PC-9 (cell line): Measurements from ENCODE around the gene ARID5B.

ENCODE experiments used
- EZH2 ChIP-seq: fragments of 200-600 bp; sonication (generic); IDR thresholded peaks from 2 replicates; pipeline ENCODE4 v1.8.0; 2017; ENCODE audit warnings: antibody characterized with exemption, low read depth
- TF ChIP-seq, protein P1 (sequence below): fragments of 200-600 bp; sonication (generic); conservative IDR thresholded peaks from 2 replicates; pipeline ENCODE4 v1.6.1; 2017; ENCODE audit warnings: mixed run types, antibody characterized with exemption, mild to moderate bottlenecking, moderate library complexity

DNA sequence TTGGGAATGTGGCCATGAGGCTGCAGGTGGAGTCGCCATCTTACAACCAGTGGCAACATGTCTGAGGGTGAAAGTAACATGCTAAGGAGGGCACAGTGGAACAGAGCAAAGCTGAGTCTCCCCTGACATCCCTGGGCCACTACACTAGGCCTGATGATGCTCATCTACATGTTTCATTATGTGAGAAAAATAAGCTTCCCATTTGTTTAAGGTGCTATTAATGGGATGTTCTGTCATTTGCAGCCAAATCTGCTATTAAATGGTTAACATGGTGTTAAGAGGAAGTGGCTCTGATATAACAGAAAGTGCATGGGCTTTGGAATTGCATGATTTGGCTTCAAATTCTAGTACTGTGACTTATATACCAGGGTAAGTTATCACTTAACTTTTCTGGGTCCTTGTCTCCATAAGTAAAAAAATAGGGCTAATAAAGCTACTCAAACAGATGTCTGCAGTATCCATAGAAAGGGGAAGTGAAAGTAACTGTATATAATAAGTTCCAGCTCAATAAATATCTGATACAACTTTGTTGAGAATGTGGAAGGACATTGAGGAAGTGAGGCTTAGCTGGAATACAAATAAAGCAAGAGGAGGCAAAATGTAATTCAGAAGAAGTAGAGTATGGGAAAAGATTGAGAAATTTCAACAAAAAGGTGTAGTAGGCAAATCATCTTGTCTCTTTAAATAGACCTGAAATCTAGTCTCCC is 208.2 kb downstream of the ARID5B start:
- TF ChIP-seq, protein P1, sequence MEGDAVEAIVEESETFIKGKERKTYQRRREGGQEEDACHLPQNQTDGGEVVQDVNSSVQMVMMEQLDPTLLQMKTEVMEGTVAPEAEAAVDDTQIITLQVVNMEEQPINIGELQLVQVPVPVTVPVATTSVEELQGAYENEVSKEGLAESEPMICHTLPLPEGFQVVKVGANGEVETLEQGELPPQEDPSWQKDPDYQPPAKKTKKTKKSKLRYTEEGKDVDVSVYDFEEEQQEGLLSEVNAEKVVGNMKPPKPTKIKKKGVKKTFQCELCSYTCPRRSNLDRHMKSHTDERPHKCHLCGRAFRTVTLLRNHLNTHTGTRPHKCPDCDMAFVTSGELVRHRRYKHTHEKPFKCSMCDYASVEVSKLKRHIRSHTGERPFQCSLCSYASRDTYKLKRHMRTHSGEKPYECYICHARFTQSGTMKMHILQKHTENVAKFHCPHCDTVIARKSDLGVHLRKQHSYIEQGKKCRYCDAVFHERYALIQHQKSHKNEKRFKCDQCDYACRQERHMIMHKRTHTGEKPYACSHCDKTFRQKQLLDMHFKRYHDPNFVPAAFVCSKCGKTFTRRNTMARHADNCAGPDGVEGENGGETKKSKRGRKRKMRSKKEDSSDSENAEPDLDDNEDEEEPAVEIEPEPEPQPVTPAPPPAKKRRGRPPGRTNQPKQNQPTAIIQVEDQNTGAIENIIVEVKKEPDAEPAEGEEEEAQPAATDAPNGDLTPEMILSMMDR: no peak
- no peak for TF ChIP-seq EZH2
